GM18519 (cell line): ENCODE measurements around the gene CRISPLD2.
"Not testable (repeated sequence)": the region's sequence is repeated elsewhere in the genome, so short reads cannot be mapped to it uniquely, and the experiment has no call there.

Source experiments
- ATAC-seq: cut with Tn5 transposase; IDR thresholded peaks from one replicate; pipeline ENCODE4 v1.9.1; 2021; ENCODE audit warnings: mild to moderate bottlenecking, moderate library complexity; ENCODE audit not compliant: unreplicated experiment, low FRiP score

CRISPLD2 gene

GRCh38 chr16:84925773-84926372, 106.1 kb downstream of the CRISPLD2 start:
- ATAC-seq = no peak

DNA sequence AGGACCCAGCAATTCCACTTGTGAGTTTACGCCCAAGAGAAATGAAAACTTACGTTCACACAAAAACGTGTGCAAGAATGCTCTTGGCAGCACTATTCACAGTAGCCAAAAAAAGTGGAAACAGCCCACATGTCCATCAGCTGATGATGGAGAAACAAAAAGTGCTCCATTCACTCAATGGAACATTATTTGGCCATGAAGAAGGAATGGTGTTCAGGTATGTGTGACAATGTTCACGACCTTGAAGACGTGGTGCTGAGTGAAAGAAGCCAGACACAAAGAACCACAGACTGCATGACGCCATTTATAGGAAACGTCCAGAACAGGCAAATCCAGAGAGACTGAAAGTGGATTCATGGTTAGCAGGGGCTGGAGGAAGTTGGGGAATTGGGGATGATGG, 106.7 kb downstream of the CRISPLD2 start:
- ATAC-seq = no peak

- ATAC-seq = no peak
Measured at GRCh38 chr16:84927621-84928591, 108.1 kb downstream of the CRISPLD2 start.

GRCh38 chr16:84928679-84929420, 109.1 kb downstream of the CRISPLD2 start:
- ATAC-seq = no peak

DNA sequence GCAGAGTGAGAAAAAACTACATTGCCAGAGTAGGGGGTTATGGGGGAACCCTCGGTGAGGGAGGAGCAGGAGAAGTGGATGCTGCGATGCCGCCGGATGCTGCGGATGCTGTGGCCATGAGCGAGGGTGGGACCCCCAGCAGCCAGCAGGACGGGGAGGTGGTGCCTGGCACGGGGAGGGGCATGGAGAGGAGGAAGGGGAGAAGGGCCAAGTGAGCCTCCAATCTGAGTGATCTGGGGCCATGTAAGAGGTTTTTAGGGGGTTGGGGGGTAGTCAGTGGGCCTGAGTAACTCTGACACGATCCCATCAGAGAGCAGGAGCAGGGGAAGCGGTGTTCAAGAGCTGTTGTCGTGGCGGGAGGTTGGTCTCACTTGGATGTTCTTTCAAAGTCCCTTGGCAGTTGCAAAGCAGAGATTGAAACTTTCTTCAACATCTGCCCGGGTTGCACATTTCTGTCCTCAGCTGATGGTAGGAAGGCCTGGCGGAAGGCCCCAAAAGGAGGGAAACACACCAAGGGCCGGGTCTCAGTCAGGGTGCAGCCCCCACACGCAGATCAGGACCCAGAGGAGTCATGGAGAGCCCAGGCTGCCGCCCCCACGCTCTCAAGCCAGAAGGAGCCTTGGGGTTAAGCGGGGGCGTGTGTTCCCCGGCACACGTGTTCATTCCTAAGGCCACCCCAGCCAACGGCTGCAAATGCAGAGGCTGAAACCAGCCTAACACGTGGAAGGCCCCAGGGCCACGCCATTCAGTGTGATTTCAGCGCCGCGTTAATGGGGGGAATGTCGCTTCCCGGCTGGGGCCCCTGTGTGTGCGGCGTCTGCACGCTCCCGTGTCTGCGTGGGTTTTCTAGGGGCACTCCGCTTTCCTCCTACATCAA, 109.9 kb downstream of the CRISPLD2 start:
- no peak for ATAC-seq

DNA sequence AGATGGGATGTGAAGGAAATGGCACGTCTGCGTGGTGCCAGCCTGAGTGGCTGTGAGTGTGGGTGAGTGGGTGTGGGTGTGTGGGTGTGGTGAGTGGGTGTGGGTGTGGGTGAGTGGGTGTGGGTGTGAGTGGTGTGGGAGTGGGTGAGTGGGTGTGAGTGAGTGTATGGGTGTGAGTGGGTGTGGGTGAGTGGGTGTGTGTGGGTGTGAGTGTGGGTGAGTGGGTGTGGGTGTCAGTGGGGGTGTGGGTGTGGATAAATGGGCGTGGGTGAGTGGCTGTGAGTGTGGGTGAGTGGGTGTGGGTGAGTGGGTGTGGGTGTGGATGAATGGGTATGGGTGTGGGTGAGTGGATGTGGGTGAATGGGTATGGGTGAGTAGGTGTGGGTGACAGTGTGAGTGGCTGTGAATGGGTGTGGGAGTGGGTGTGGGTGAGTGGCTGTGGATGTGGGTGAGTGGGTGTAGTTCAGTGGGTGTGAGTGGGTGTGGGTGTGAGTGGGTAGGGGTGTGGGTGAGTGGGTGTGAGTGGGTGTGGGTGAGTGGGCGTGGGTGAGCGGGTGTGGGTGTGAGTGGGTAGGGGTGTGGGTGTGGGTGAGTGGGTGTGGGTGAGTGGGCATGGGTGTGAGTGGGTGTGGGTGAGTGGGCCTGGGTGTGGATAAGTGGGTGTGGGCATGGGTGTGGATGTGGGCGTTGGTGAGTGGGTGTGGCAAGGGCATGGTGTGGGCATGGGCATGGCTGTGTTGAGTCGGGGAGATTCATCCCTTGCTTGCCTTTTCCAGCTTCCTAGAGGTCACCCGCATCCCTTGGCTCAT, 110.7 kb downstream of the CRISPLD2 start:
- ATAC-seq = no peak

DNA sequence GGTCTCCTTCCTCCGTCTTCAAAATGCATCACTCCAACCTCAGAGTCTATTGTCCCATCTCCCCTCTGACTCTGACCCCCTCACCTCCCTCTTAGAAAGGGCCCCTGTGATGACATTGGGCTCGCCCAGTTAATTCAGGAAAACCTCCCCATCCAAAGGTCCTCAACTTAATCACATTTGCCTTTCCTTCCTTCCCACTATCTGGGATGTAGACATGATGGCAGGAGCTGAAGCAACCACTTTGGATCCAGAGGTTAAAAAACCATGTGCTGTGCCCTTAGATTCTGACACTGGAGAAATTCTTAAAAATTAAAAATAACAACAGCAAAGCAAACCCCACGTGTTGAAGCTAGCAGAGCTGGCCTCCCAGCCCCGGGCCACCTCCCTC, 111.3 kb downstream of the CRISPLD2 start:
- no peak for ATAC-seq

DNA sequence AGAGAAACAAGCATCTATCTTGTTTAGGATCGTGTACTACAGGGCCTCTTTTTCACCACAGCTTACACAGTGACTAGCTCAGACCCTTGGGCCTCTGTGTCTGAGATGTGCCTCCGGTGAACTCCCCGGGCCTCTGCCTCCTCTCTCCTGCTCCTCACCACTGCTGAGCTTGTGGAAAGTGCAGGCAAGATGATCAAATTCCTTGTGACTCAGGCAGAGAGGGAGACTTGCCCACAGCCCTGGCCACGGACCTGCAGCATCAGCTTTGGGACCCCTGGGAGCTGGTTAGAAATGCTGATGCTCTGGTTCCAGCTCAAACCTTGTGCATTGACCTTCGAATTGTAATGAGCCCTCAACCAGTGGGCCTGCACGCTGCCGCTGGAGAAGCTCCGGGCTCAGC, 111.7 kb downstream of the CRISPLD2 start:
- ATAC-seq = no peak

- ATAC-seq = no peak
Measured at GRCh38 chr16:84932681-84933080, 112.9 kb downstream of the CRISPLD2 start.

DNA sequence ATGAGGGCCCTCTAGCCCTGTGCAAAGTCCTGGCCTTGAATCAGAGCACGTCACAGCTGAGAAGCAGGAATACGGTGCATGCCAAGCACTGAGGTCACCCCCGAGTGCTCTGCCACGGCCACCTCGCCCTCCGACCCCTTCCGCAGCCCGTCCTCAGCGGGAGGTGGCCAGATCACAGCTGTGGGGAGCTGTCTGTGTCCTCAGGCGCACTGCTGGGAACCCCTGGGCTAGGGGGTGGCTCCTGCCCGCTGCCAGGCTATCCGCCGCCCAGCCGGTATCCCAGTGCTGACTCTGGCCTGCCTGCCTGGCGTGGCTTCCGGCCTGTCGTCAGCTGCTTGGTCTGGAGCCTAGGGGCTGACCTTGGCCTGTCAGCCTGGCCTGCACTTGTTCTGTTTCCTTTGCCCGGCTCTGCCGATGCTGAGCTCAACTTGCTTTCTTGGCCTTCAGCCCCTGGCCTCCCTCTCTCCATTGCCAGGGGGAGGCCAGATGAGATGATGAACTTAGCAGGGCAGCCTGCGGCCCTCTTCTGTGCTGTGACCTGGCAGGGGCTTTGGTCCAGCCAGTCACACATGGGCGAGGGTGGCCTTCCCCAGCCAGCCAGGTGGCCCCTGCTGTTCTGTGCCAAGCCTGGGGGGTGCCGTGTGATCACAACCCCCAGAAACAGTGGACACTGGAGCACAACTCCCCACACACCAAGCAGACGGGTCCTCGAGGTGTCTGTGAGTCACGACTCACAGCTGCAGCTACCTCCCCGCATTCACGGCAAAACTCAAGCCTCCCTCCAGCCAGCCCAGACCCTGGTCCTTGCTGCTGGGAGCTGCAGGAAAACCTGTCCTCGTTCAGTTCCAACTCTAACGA, 114.2 kb downstream of the CRISPLD2 start:
- no peak for ATAC-seq

DNA sequence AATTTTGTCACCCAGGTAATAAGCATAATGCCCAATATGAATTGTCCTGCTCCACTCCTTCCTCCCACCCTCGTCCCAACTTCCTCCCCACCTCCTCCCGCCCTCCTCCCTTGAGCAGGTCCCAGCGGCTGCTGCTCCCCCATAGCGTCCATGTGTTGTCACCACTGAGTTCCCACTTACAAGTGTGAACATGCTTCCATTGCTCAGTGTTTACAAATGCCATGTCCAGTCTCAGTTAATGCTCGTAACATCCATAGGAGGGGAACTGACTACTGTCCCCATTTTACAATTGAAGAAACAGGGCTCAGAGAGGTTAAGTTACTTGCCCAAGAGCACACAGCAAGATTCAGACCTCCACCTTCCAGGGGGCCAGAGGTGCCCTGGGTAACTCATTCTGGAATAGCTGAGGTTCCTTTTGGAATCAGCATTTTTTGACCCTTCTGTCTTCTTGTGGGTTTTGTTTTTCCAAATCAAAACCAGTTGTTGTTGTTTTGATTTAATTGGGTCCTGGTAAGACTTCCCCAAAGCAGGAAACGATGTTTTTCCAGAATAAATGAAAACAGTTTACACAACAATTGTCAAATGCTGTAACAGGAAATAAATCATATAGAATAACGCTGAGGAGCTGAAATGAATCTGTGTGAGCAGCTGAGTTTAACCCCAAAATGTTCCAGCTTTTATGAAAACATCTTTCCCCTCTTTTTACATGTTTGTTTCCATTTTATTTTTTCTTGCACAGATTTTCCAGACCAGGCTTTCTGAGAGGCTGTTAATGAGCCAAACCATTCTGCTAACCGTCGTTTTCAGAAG, 117.6 kb downstream of the CRISPLD2 start:
- ATAC-seq = no peak

- not testable (repeated sequence) for ATAC-seq
Measured at GRCh38 chr16:84938616-84939015, 118.8 kb downstream of the CRISPLD2 start.

GRCh38 chr16:84940670-84941551, 121.1 kb downstream of the CRISPLD2 start:
- no peak for ATAC-seq

GRCh38 chr16:84941921-84942320, 122.1 kb downstream of the CRISPLD2 start:
- no peak for ATAC-seq

DNA sequence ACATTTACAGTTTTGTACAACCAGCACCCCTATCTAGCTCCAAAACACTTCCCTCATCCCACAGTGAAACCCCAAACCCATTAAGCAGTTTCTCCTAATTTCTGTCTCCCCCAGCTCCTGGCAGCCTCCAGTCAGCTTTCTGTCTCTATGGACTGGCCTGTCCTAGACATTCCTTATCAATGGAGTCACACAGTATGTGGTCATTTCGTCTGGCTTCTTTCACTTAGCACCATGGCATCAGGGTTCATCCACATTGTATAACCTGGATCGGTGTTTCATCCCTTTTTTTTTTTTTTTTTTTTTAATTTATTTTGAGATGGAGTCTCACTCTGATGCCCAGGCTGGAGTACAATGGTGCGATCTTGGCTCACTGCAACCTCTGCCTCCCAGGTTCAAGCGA, 123.0 kb downstream of the CRISPLD2 start:
- ATAC-seq = no peak

DNA sequence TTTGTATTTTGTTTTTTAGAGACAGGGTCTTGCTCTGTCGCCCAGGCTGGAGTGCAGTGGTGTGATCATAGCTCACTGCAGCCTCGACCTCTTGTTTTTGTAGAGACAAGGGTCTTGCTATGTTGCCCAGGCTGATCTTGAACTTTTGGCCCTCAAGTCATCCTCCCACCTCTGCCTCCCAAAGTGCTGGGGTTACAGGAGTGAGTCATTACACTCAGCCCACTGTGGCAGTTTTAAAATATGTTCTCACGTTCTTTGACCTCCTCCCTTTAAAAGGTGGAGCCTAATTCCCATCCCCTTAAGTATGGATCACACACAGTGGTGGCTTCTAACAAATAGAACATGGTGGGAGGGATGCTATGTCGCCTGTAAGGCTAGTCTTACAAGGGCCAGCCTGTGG, 123.8 kb downstream of the CRISPLD2 start:
- no peak for ATAC-seq

DNA sequence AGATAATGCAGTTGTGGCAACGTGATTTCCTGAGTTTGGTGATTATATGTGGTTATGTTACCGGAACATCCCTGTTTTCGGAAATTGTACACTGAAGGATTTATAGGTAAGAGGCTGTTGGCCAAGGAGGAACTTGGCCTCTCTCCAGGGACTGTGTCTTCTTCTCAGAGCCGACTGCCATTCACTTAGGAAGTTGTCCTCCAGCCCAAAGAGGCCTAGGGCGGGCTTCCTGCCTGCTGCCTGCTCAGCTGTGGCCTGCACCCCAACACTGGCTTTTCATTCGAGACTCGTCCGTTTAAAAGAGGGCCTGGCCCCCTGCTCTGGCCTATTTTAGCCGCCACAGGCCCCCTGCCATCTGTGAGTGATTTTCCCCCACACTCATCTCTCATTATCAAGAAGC, 127.2 kb downstream of the CRISPLD2 start:
- no peak for ATAC-seq
